Osteoblast (primary cell): ENCODE measurements around the gene NTSR2. TPM values are rescaled to one million over a fixed set of nuclear protein-coding genes. Genes with fewer than 3 reads are reported as not detected.

Experiments used
- DNase-seq: peaks from one replicate; pipeline ENCODE4 v3.0.0; 2011; ENCODE audit warnings: low spot score, mixed read lengths; ENCODE audit not compliant: insufficient read length; ENCODE audit errors: missing footprints
- H2AFZ ChIP-seq: 2 replicates; pipeline ENCODE4 v1.6.0; 2011; ENCODE audit warnings: mild to moderate bottlenecking, low read length
- H3K27ac ChIP-seq: 2 replicates; pipeline ENCODE4 v1.5.1; 2011; ENCODE audit warnings: mild to moderate bottlenecking, low read depth, low read length, moderate library complexity
- H3K27me3 ChIP-seq: 2 replicates; pipeline ENCODE4 v1.6.0; 2012; ENCODE audit warnings: mild to moderate bottlenecking, control low read depth, inconsistent platforms, low read length, moderate library complexity; ENCODE audit not compliant: insufficient read depth
- H3K36me3 ChIP-seq: 2 replicates; pipeline ENCODE4 v1.5.1; 2011; ENCODE audit warnings: mild to moderate bottlenecking, low read length, control low read depth, moderate library complexity; ENCODE audit not compliant: insufficient read depth
- H3K4me1 ChIP-seq: 2 replicates; pipeline ENCODE4 v1.5.1; 2011; ENCODE audit warnings: mild to moderate bottlenecking, low read length, control low read depth, moderate library complexity; ENCODE audit not compliant: insufficient read depth
- H3K4me2 ChIP-seq: 2 replicates; pipeline ENCODE4 v1.6.0; 2011; ENCODE audit warnings: mild to moderate bottlenecking, low read length; ENCODE audit not compliant: insufficient read depth
- H3K4me3 ChIP-seq: fragments of 200-600 bp; sonication (generic); 3 replicates; pipeline ENCODE4 v1.5.1; 2012; ENCODE audit warnings: mild to moderate bottlenecking, low read length, inconsistent platforms; ENCODE audit not compliant: insufficient read depth
- H3K79me2 ChIP-seq: 2 replicates; pipeline ENCODE4 v1.6.0; 2012; ENCODE audit warnings: mild to moderate bottlenecking, low read length, control low read depth, inconsistent platforms; ENCODE audit not compliant: insufficient read depth
- H3K9me3 ChIP-seq: 2 replicates; pipeline ENCODE4 v1.5.1; 2011; ENCODE audit warnings: low read depth, low read length, control low read depth
- H4K20me1 ChIP-seq: 2 replicates; pipeline ENCODE4 v1.6.0; 2012; ENCODE audit warnings: mild to moderate bottlenecking, low read length, control low read depth; ENCODE audit not compliant: insufficient read depth
- CTCF ChIP-seq: IDR thresholded peaks from 2 replicates; pipeline ENCODE4 v1.5.1; 2011; ENCODE audit warnings: mild to moderate bottlenecking, low read depth, low read length, moderate library complexity; ENCODE audit errors: extremely low read depth
- total RNA-seq: library from RNA; depleted of rRNA; stranded (reverse); fragments of >200 nt; gene quantifications from 2 replicates; pipeline ENCODE4 v1.2.3, GENCODE V29; 2012

NTSR2 gene
- total RNA-seq, 1 donor, result not detected

DNA sequence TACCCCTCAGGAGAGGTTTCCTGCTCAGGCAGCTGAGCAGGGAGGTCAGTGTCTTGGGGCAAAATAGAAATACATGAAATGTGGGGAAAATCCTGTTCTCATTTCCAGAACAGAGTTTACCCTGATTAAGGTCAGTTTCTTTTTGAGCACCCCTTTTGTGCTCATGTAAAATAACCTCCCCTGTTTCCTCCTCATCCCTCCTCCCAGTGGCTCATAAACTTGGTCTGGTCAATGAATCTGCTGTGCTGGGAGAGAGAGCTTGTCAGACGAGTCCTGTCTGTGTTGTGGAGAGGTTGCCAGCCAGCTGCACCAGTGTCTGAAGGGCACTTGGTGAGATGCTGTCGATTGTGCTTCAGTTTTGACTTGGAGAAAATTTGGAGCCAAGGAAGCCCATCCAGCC is 48.6 kb downstream of the NTSR2 start:
- Histone ChIP-seq H3K4me1 (no peaks in the 10 kb centered on the region), H3K4me2 (no peak overlapping the region), H3K79me2 (no peaks in the 10 kb centered on the region), H3K36me3 (no peaks in the 10 kb centered on the region), H3K9me3 (no peaks in the 10 kb centered on the region), H3K27ac (no peak overlapping the region), H2AFZ (no peak overlapping the region), H4K20me1 (no peaks in the 10 kb centered on the region), H3K27me3 (peaks cover 3% of the 10 kb centered on the region), H3K4me3 (no peak overlapping the region)
- TF ChIP-seq CTCF, result no peak
- DNase-seq, result no peak

DNA sequence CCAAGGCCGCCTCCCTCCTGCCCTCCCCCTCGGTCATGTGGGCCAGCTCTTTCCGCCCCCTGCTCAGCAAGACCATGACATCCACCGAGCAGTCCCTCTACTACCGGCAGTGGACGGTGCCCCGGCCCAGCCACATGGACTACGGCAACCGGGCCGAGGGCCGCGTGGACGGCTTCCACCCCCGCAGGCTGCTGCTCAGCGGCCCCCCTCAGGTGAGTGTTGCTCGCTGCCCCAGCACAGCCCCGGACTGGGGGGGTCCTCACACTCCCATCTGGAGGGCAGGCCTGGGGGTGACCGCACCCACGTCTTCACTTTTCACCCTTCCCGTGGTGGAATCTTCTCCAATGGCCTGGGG is 51.3 kb downstream of the NTSR2 start:
- no peaks in the 10 kb centered on the region for H4K20me1 ChIP-seq
- H3K27ac ChIP-seq, result no peak overlapping the region
- no peak overlapping the region for H2AFZ ChIP-seq
- H3K36me3 ChIP-seq, result no peaks in the 10 kb centered on the region
- H3K4me2 ChIP-seq, result no peak overlapping the region
- no peaks in the 10 kb centered on the region for H3K79me2 ChIP-seq
- no peak for TF ChIP-seq CTCF
- no peak overlapping the region for H3K4me3 ChIP-seq
- no peaks in the 10 kb centered on the region for H3K4me1 ChIP-seq
- no peaks in the 10 kb centered on the region for H3K9me3 ChIP-seq
- peaks cover 3% of the 10 kb centered on the region for H3K27me3 ChIP-seq
- no peak for DNase-seq

GRCh38 chr2:11617984-11618707 is 51.8 kb downstream of the NTSR2 start:
- Histone ChIP-seq H3K4me2 (no peak overlapping the region), H3K4me1 (no peaks in the 10 kb centered on the region), H3K36me3 (no peaks in the 10 kb centered on the region), H3K27ac (no peak overlapping the region), H2AFZ (no peak overlapping the region), H3K4me3 (no peak overlapping the region), H3K9me3 (no peaks in the 10 kb centered on the region), H3K79me2 (no peaks in the 10 kb centered on the region), H3K27me3 (peaks cover 3% of the 10 kb centered on the region), H4K20me1 (no peaks in the 10 kb centered on the region)
- no peak for TF ChIP-seq CTCF
- DNase-seq, result no peak

DNA sequence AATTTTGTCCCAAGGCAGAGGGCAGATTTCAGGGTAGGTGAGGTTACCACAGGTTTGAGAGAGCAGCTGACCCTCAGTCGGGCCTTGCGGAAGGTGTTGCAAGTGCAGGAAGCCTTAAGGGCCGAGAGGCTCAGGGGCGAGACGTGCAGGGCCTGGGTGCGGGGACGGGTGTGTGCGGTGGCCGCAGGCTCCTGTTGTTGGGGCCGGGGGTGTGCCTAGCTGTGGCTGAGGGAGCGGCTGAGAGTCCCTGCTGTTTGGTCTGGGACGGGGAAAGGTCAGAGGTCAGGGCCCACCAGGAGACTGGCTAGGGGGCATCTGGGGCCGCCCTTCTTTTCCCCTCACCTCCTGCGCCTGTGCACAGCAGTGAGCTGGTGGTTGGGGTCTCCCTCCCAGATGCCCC is 52.5 kb downstream of the NTSR2 start:
- no peaks in the 10 kb centered on the region for H3K9me3 ChIP-seq
- H3K27me3 ChIP-seq, result peaks cover 3% of the 10 kb centered on the region
- DNase-seq, result no peak
- no peak overlapping the region for H2AFZ ChIP-seq
- no peaks in the 10 kb centered on the region for H3K4me1 ChIP-seq
- no peak overlapping the region for H3K4me3 ChIP-seq
- H4K20me1 ChIP-seq, result no peaks in the 10 kb centered on the region
- H3K27ac ChIP-seq, result no peak overlapping the region
- no peak for TF ChIP-seq CTCF
- H3K36me3 ChIP-seq, result no peaks in the 10 kb centered on the region
- H3K79me2 ChIP-seq, result no peaks in the 10 kb centered on the region
- H3K4me2 ChIP-seq, result no peak overlapping the region
